Mucosa of rectum (tissue), 2 donors: ENCODE data around the gene PARD3.
"Not testable (repeated sequence)": the region's sequence is repeated elsewhere in the genome, so short reads cannot be mapped to it uniquely, and the experiment has no call there.

Source experiments
- H3K27ac ChIP-seq, 2 donors: one replicate each; pipeline ENCODE4 v1.7.0; 2013; ENCODE audit warnings: inconsistent platforms in 2 of 2, low read depth in 2 of 2, low read length in 2 of 2
- H3K27me3 ChIP-seq, 2 donors: one replicate each; pipeline ENCODE4 v1.7.0; 2013; ENCODE audit warnings: low read length in 2 of 2; ENCODE audit not compliant: control insufficient read depth in 2 of 2, insufficient read depth in 2 of 2
- H3K36me3 ChIP-seq, 2 donors: one replicate each; pipeline ENCODE4 v1.7.0; 2013; ENCODE audit warnings: low read length in 2 of 2; ENCODE audit not compliant: control insufficient read depth in 2 of 2, insufficient read depth in 2 of 2
- H3K4me1 ChIP-seq, 2 donors: one replicate each; pipeline ENCODE4 v1.7.0; 2013; ENCODE audit warnings: low read length in 2 of 2, mild to moderate bottlenecking in 1 of 2; ENCODE audit not compliant: control insufficient read depth in 2 of 2, insufficient read depth in 2 of 2
- H3K4me3 ChIP-seq, 2 donors: one replicate each; pipeline ENCODE4 v1.7.0; 2013; ENCODE audit warnings: low read length in 2 of 2
- H3K9ac ChIP-seq, 2 donors: one replicate each; pipeline ENCODE4 v1.7.0; 2013; ENCODE audit warnings: low read length in 2 of 2, low read depth in 1 of 2, mild to moderate bottlenecking in 1 of 2
- H3K9me3 ChIP-seq, 2 donors: one replicate each; pipeline ENCODE4 v1.7.0; 2013; ENCODE audit warnings: low read length in 2 of 2; ENCODE audit not compliant: control insufficient read depth in 2 of 2
- donor health status: healthy.
- donor health status: Normal muscosa, but diverticular disease.

The PARD3 gene

DNA sequence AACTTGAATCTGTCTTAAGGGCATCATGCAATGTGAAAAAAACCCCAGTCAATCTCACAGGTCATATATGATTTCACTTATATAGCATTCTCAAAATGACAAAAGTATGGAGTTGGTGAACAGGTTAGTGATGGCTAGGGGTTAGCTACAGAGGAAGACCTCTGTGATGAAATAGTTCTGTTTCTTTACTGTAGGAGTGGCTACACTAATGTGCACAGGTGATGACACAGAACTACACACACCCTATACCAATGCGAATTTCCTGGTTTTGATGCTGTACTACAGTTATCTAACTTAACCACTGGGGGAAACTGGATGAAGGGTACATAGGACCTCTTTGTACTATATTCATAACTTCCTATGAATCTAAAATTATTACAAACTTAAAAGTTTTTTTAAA lies 541.8 kb downstream of the PARD3 start:
- Histone ChIP-seq H3K36me3 (no peaks in the 10 kb centered on the region), H3K9ac (no peak overlapping the region), H3K27me3 (no peaks in the 10 kb centered on the region), H3K27ac (no peak overlapping the region), H3K4me3 (no peak overlapping the region), H3K9me3 (no peaks in the 10 kb centered on the region), H3K4me1 (no peaks in the 10 kb centered on the region)

DNA sequence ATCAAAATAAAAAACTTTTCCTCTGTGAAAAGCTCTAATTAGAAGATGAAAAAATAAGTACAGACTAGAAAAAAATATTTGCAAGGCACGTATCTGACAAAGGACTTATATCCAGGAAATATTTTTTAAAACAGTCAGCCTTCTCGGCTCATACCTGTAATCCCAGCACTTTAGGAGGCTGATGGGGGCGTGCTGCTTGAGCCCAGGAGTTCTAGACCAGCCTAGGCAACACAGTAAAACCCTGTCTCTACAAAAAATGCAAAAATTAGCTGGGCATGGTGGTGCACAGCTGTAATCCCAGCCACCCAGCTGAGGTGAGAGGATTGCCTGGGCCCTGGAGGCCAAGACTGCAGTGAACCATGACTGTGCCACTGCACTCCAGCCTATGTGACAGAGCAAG lies 542.8 kb downstream of the PARD3 start:
- Histone ChIP-seq H3K4me3 (no peak overlapping the region), H3K9me3 (no peaks in the 10 kb centered on the region), H3K9ac (no peak overlapping the region), H3K36me3 (no peaks in the 10 kb centered on the region), H3K27me3 (no peaks in the 10 kb centered on the region), H3K27ac (no peak overlapping the region), H3K4me1 (no peaks in the 10 kb centered on the region)

DNA sequence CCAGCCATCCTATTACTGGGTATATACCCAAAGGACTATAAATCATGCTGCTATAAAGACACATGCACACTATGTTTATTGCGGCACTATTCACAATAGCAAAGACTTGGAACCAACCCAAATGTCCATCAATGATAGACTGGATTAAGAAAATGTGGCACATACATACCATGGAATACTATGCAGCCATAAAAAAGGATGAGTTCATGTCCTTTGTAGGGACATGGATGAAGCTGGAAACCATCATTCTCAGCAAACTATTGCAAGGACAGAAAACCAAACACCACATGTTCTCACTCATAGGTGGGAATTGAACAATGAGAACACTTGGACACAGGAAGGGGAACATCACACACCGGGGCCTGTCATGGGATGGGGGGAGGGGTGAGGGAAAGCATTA lies 546.7 kb downstream of the PARD3 start:
- H3K9ac ChIP-seq, H3K9me3 ChIP-seq, H3K27ac ChIP-seq, H3K36me3 ChIP-seq, H3K27me3 ChIP-seq, H3K4me1 ChIP-seq, H3K4me3 ChIP-seq: not testable (repeated sequence)

DNA sequence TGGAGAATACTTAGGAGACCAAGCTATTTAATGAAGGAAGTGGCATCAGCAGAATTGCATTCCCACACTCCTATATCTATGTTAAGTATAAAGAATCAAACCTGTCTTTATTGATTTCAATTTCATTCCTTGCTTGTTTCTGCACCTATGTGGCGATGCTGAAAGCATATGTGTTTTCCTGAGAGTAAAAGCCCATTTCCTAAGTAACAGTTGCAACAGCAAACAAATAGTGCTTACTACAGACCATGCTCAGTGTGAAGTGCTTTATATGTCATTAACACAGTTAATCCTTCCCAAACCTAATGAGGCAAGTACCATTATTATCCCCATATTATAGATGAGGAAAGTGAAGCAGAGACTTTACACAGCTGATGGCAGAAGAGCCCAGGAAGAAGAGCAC lies 552.1 kb downstream of the PARD3 start:
- H3K4me3 ChIP-seq: no peak overlapping the region
- no peaks in the 10 kb centered on the region for H3K4me1 ChIP-seq
- H3K9me3 ChIP-seq: no peaks in the 10 kb centered on the region
- no peaks in the 10 kb centered on the region for H3K36me3 ChIP-seq
- no peak overlapping the region for H3K9ac ChIP-seq
- H3K27ac ChIP-seq: no peak overlapping the region
- H3K27me3 ChIP-seq: no peaks in the 10 kb centered on the region

DNA sequence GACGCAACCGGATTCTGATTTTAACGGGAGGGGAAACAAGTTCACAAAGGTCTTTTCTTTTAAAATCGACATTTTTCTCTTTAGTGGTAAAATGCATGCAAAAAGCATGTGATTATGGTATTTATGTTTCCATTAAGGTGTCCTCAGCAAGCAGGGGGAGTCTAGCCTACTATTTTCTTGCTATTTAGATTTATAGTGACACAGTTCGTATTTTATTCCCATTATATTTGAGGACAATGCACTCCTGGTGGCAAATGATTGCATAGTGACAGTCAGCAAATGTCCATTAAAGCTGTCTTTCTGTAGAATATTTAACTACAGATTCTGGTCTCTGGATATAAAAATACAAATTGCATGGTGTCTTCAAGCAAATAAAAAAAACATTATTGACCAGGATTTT lies 554.2 kb downstream of the PARD3 start:
- H3K9ac ChIP-seq: no peak overlapping the region
- no peak overlapping the region for H3K27ac ChIP-seq
- no peaks in the 10 kb centered on the region for H3K36me3 ChIP-seq
- H3K9me3 ChIP-seq: no peaks in the 10 kb centered on the region
- H3K27me3 ChIP-seq: no peaks in the 10 kb centered on the region
- H3K4me3 ChIP-seq: no peak overlapping the region
- H3K4me1 ChIP-seq: peaks cover 4% of the 10 kb centered on the region in 2 donors

DNA sequence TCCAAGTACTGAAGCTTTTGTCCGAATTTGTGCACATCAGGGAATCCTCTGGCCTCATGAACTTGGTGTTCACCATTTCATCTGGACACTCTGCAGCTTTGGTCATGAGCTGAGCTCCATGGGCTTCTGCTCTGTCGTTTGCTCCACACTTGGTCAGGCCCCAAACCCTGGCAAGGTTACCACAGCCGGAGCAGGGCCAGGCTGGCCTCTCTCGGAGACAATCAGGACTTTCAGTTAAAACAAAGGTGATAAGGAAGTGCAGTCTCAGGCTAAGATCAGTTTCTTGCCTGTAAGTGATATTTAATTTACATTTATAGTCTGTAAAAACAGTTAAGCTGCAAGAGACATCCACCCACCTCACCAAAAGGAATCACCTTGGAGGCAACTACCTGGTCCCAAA lies 558.9 kb downstream of the PARD3 start:
- Histone ChIP-seq H3K4me1 (peaks cover 5 to 11% of the 10 kb centered on the region in 2 donors), H3K27ac (no peak overlapping the region), H3K27me3 (no peaks in the 10 kb centered on the region), H3K4me3 (no peak overlapping the region), H3K36me3 (no peaks in the 10 kb centered on the region), H3K9ac (no peak overlapping the region), H3K9me3 (no peaks in the 10 kb centered on the region)

DNA sequence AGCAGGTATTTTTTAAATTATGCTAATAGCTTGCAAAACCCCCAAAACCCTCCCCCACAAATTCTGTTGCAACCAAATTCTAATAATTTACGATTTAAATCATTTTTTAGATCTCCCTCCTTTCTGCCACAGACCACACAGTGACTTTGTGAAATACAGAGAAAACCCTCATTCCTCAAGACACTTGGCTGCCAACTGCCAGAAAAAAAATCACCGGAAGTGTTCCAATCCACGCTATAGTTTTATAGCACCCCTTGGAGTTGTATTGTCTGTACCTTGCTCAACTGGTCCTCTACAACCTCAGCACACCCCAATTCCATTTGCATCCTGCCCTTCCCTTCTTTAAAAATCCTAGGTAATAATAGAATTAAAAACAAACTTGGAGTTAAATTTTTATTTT lies 560.1 kb downstream of the PARD3 start:
- H3K4me3 ChIP-seq: no peak overlapping the region
- no peak overlapping the region for H3K9ac ChIP-seq
- no peaks in the 10 kb centered on the region for H3K9me3 ChIP-seq
- H3K27me3 ChIP-seq: no peaks in the 10 kb centered on the region
- no peaks in the 10 kb centered on the region for H3K36me3 ChIP-seq
- H3K4me1 ChIP-seq: peaks cover 5 to 11% of the 10 kb centered on the region in 2 donors
- H3K27ac ChIP-seq: no peak overlapping the region

DNA sequence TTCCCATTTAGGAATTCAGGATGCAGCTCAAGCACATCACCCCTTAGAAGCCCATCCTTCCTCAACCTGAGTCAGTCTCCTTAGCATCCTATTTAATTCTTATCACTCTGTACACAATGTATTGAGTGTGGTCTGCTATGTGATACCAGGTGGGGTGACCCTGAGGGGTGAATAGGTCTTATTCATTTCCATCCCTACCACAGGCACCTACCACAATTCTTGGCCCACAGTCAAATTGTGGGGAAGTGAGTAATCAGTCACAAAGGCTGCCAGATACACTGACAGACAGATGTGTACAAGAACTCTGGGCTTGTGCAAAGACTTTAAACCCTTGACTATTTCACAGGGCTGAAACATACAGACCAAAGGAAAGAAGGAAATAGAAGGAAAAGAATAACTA lies 560.5 kb downstream of the PARD3 start:
- Histone ChIP-seq H3K27me3 (no peaks in the 10 kb centered on the region), H3K4me3 (no peak overlapping the region), H3K36me3 (no peaks in the 10 kb centered on the region), H3K27ac (no peak overlapping the region), H3K9ac (no peak overlapping the region), H3K9me3 (no peaks in the 10 kb centered on the region), H3K4me1 (peaks cover 5 to 11% of the 10 kb centered on the region in 2 donors)

DNA sequence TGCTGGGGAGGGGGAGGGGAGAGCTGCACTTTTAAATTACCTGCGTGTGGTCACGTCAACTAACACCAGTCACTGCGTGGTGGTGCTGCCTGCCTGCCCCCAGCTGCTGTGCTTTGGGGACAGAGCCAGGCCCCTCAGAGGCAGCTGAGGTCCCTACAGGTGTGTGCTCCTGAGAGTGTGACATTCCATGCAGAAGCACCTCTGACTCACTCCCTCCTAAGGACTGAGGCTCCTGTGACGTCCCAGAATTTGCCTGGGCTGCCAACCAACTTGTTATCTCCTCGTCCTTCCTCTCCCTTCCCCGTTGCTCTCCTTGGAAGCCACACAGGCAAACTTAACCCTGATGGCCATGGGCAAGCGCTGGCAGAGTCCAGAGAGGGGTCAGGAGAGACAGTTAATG lies 563.0 kb downstream of the PARD3 start:
- H3K36me3 ChIP-seq: no peaks in the 10 kb centered on the region
- no peak overlapping the region for H3K9ac ChIP-seq
- H3K4me1 ChIP-seq: peaks cover 5 to 11% of the 10 kb centered on the region in 2 donors
- H3K4me3 ChIP-seq: no peak overlapping the region
- no peak overlapping the region for H3K27ac ChIP-seq
- H3K9me3 ChIP-seq: no peaks in the 10 kb centered on the region
- no peaks in the 10 kb centered on the region for H3K27me3 ChIP-seq

DNA sequence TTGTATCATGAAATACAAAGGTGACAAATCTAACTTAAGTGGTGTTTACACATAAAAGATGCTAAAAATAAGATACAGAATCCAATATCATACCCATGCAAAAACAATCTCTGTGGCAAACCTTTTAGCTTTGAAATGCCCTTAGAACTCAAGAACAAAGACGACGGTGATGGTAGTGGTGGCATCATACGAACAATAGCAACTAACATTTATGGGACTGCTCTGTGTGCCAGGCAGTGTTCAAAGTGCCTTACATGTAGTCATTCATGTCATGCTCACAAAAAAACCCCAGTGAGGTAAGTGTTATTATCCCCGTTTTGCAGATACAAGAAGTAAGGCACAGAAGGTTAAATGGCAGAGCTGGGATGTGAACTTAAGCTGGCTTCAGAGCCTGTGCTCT lies 563.9 kb downstream of the PARD3 start:
- no peak overlapping the region for H3K27ac ChIP-seq
- H3K9ac ChIP-seq: no peak overlapping the region

DNA sequence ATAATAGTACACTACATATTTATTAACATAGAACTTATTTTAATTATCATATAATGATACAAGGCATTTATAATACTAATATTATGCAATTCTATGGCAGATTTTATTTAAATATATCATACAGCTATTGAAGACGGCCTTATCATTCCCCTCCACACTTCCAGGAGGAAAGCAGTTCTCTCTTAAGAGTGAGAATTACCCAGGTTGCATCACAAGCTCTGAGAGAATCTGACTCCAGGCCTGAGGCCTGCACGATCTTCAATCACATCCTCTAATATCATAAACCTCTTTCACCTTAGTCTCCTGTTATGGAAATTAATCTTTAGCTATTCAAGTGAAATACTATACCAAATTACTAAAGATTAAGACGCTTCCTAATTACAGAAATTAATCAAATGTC lies 564.4 kb downstream of the PARD3 start:
- Histone ChIP-seq H3K27me3 (no peaks in the 10 kb centered on the region), H3K27ac (no peak overlapping the region), H3K4me1 (peaks cover 2 to 7% of the 10 kb centered on the region in 2 donors), H3K36me3 (no peaks in the 10 kb centered on the region), H3K9me3 (no peaks in the 10 kb centered on the region), H3K4me3 (no peak overlapping the region), H3K9ac (no peak overlapping the region)

More for the DNA sequence above, 563.9 kb downstream of the PARD3 start:
- Histone ChIP-seq H3K27me3 (no peaks in the 10 kb centered on the region), H3K4me1 (peaks cover 5 to 10% of the 10 kb centered on the region in 2 donors), H3K4me3 (no peak overlapping the region), H3K36me3 (no peaks in the 10 kb centered on the region), H3K9me3 (no peaks in the 10 kb centered on the region)
